ENCODE measurements around the gene HCLS1. TPM values are rescaled to one million over a fixed set of nuclear protein-coding genes. Genes with fewer than 3 reads are reported as not detected.

Gene HCLS1
- polyA plus RNA-seq, 1 donor (not counting 4 experiments of a cell fraction or from before 2014, with no cell fraction given) = 0.10 TPM

DNA sequence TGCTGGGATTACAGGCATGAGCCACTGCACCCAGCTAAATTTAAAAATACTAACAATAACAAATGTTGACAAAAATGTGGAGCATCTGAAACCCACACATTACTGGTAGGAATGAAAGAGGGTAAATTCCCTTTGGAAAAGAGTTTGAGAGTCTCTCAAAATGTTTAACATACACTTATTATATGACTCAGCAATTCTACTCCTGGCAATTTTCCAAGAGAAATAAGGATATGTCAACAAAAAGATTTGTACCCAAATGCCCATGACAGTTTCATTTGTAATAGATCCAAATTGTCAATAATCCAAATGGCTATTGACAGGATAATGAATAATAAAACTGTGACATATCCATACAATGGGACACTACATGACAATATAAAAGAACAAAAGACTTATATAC, 9.0 kb downstream of the HCLS1 start:
- Histone ChIP-seq H3K36me3 (ENCODE audit: control insufficient read depth in 2 of 2, extremely low read depth in 1 of 2, insufficient read depth in 2 of 2, low read length in 2 of 2) (no peaks in the 10 kb centered on the region), H3K27me3 (ENCODE audit: control insufficient read depth, extremely low read depth, insufficient read depth, low read length) (no peaks in the 10 kb centered on the region), H3K79me2 (ENCODE audit: control insufficient read depth, insufficient read depth, low read length) (no peaks in the 10 kb centered on the region), H3K9me1 (ENCODE audit: control insufficient read depth, extremely low read depth, insufficient read depth, low read length) (no peaks in the 10 kb centered on the region), H3K4me3 (ENCODE audit: control insufficient read depth in 2 of 3, extremely low read depth in 1 of 3, insufficient read depth in 2 of 3, low read depth in 1 of 3, low read length in 3 of 3) (no peak overlapping the region), H4K20me1 (ENCODE audit: control insufficient read depth, extremely low read depth, insufficient read depth, low read length) (no peaks in the 10 kb centered on the region), H2AFZ (ENCODE audit: control insufficient read depth, low read length) (no peak overlapping the region), H3K4me1 (ENCODE audit: control insufficient read depth, extremely low read depth, insufficient read depth, low read length) (no peaks in the 10 kb centered on the region), H3K9ac (ENCODE audit: control insufficient read depth, extremely low read depth, insufficient read depth, low read length) (no peak overlapping the region), H3K27ac (ENCODE audit: control insufficient read depth, insufficient read depth, low read length) (no peak overlapping the region), H3K4me2 (ENCODE audit: control insufficient read depth, extremely low read depth, insufficient read depth, low read depth, low read length) (no peak overlapping the region), H3K9me3 (ENCODE audit: control insufficient read depth, low read depth, low read length) (no peaks in the 10 kb centered on the region)
- dilution Hi-C loops (cut with MboI; ENCODE audit: extremely low pct_ligation_motif_present, low sequenced_read_pairs) = no loop called here
- FAIRE-seq (no peak), DNase-seq (ENCODE audit: low read depth, low spot score) (no peak)
- TF ChIP-seq, protein P1, sequence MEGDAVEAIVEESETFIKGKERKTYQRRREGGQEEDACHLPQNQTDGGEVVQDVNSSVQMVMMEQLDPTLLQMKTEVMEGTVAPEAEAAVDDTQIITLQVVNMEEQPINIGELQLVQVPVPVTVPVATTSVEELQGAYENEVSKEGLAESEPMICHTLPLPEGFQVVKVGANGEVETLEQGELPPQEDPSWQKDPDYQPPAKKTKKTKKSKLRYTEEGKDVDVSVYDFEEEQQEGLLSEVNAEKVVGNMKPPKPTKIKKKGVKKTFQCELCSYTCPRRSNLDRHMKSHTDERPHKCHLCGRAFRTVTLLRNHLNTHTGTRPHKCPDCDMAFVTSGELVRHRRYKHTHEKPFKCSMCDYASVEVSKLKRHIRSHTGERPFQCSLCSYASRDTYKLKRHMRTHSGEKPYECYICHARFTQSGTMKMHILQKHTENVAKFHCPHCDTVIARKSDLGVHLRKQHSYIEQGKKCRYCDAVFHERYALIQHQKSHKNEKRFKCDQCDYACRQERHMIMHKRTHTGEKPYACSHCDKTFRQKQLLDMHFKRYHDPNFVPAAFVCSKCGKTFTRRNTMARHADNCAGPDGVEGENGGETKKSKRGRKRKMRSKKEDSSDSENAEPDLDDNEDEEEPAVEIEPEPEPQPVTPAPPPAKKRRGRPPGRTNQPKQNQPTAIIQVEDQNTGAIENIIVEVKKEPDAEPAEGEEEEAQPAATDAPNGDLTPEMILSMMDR (optimal IDR thresholded peaks at IDR 0.05 in 1 of 3, IDR thresholded peaks at IDR 0.05 in 1 of 3, conservative IDR thresholded peaks at IDR 0.05 in 1 of 3; ENCODE audit: extremely low read depth in 1 of 3, insufficient read depth in 2 of 3, low read length in 3 of 3) = no peak
- TF ChIP-seq EZH2 (IDR thresholded peaks at IDR 0.05; ENCODE audit: low read length) = no peak

DNA sequence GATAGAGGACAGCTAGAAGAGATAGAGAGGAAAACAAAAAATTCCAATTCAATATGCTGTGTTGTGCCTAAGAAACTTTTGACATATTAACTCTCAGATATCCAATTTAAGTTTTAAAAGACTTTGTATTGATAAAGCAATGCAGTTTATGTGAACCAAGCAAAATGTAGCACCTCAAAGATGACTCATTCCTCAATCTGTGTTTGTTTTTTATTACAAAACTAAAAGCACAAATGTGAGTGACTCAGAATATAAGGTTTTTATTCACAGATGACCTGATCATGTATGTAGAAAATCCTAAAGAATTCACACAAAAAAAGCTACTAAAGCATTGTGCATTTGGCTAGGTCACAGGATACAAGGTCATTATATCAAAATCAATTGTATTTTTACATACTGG, 11.1 kb downstream of the HCLS1 start:
- Histone ChIP-seq H2AFZ (ENCODE audit: control insufficient read depth, low read length) (no peak overlapping the region), H3K4me3 (ENCODE audit: control insufficient read depth in 2 of 3, extremely low read depth in 1 of 3, insufficient read depth in 2 of 3, low read depth in 1 of 3, low read length in 3 of 3) (no peak overlapping the region), H3K36me3 (ENCODE audit: control insufficient read depth in 2 of 2, extremely low read depth in 1 of 2, insufficient read depth in 2 of 2, low read length in 2 of 2) (no peaks in the 10 kb centered on the region), H3K4me2 (ENCODE audit: control insufficient read depth, extremely low read depth, insufficient read depth, low read depth, low read length) (no peak overlapping the region), H3K9me1 (ENCODE audit: control insufficient read depth, extremely low read depth, insufficient read depth, low read length) (no peaks in the 10 kb centered on the region), H3K27ac (ENCODE audit: control insufficient read depth, insufficient read depth, low read length) (no peak overlapping the region), H3K79me2 (ENCODE audit: control insufficient read depth, insufficient read depth, low read length) (no peaks in the 10 kb centered on the region), H3K9ac (ENCODE audit: control insufficient read depth, extremely low read depth, insufficient read depth, low read length) (no peak overlapping the region), H3K9me3 (ENCODE audit: control insufficient read depth, low read depth, low read length) (no peaks in the 10 kb centered on the region), H3K4me1 (ENCODE audit: control insufficient read depth, extremely low read depth, insufficient read depth, low read length) (no peaks in the 10 kb centered on the region), H4K20me1 (ENCODE audit: control insufficient read depth, extremely low read depth, insufficient read depth, low read length) (no peaks in the 10 kb centered on the region), H3K27me3 (ENCODE audit: control insufficient read depth, extremely low read depth, insufficient read depth, low read length) (no peaks in the 10 kb centered on the region)
- no peak for DNase-seq (ENCODE audit: low read depth, low spot score)
- dilution Hi-C loops (cut with MboI; ENCODE audit: extremely low pct_ligation_motif_present, low sequenced_read_pairs) = no loop called here
- TF ChIP-seq, protein P1 (optimal IDR thresholded peaks at IDR 0.05 in 1 of 3, IDR thresholded peaks at IDR 0.05 in 1 of 3, conservative IDR thresholded peaks at IDR 0.05 in 1 of 3; ENCODE audit: extremely low read depth in 1 of 3, insufficient read depth in 2 of 3, low read length in 3 of 3) = no peak
- no peak for TF ChIP-seq EZH2 (IDR thresholded peaks at IDR 0.05; ENCODE audit: low read length)
- no peak for FAIRE-seq

All from keratinocyte (primary cell).